Skeletal muscle tissue (tissue), 4 donors: ENCODE measurements around the gene TMOD3. TPM values are rescaled to one million over a fixed set of nuclear protein-coding genes. Genes with fewer than 3 reads are reported as not detected.

Experiments used
- H3K27ac ChIP-seq: one replicate; pipeline ENCODE4 v1.7.0; 2013; ENCODE audit warnings: mild to moderate bottlenecking, low read depth, low read length, inconsistent platforms
- H3K27me3 ChIP-seq, 3 donors: one replicate each; pipeline ENCODE4 v1.7.0; 2013; ENCODE audit warnings: low read length in 3 of 3; ENCODE audit not compliant: control insufficient read depth in 3 of 3, insufficient read depth in 3 of 3
- H3K36me3 ChIP-seq, 3 donors: one replicate each; pipeline ENCODE4 v1.7.0; 2013; ENCODE audit warnings: low read length in 3 of 3; ENCODE audit not compliant: control insufficient read depth in 3 of 3, insufficient read depth in 3 of 3
- H3K4me1 ChIP-seq, 3 donors: one replicate each; pipeline ENCODE4 v1.7.0; 2013; ENCODE audit warnings: low read length in 3 of 3, mild to moderate bottlenecking in 3 of 3; ENCODE audit not compliant: control insufficient read depth in 3 of 3, insufficient read depth in 3 of 3
- H3K4me3 ChIP-seq, 3 donors: one replicate each; pipeline ENCODE4 v1.7.0; 2013; ENCODE audit warnings: low read length in 3 of 3
- H3K9ac ChIP-seq, 3 donors: one replicate each; pipeline ENCODE4 v1.7.0; 2013; ENCODE audit warnings: low read length in 3 of 3, mild to moderate bottlenecking in 3 of 3, moderate library complexity in 2 of 3, low read depth in 1 of 3
- H3K9me3 ChIP-seq, 3 donors: one replicate each; pipeline ENCODE4 v1.7.0; 2013; ENCODE audit warnings: low read length in 3 of 3; ENCODE audit not compliant: control insufficient read depth in 3 of 3
- total RNA-seq: library from RNA; depleted of rRNA; stranded (reverse); fragments of >200 nt; gene quantifications from one replicate; pipeline ENCODE4 v1.2.3, GENCODE V29; 2014
- donor health status: Osteomylitis.

Gene TMOD3
- total RNA-seq, 1 donor from 2014 or later: 19.8 TPM

DNA sequence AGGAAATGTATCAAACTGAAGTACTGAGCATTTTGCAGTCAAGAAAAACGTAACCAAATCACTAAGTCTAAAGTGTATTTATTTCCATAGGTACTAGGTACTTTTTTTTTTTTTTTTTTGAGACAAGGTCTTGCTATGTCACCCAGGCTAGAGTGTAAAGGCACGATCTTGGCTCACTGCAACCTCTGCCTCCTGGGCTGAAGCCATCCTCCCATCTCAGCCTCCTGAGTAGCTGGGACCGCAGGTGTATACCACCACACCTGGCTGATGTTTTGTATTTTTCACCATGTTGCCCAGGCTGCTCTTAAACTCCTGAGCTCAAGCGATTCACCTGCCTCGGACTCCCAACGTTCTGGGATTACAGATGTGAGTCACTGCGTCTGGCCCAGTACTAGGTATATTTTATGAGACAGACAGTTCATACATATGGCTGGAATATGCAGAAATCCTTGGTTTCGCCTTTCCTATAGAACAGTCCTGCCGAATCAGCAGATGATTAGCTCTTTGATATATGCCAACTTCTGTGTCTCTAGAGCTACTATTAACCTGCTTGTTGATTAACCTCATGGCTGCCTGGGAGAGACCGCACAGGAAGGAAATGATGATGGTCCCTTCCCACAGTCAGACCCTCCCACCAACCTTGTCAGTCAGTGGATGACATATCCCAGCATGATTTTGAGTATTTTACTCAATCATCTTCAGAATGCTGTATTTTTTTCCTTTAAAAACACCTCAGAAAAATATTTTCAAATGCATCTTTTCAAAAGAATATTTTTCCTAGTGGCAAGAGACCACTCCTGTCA, 32.3 kb downstream of the TMOD3 start:
- H3K36me3 ChIP-seq: peaks cover 0 to 20% (median 11%) of the 10 kb centered on the region in 3 donors
- H3K9me3 ChIP-seq: no peaks in the 10 kb centered on the region
- H3K4me1 ChIP-seq: no peaks in the 10 kb centered on the region
- H3K27ac ChIP-seq: no peak overlapping the region
- H3K4me3 ChIP-seq: no peak overlapping the region
- no peak overlapping the region for H3K9ac ChIP-seq
- H3K27me3 ChIP-seq: no peaks in the 10 kb centered on the region

DNA sequence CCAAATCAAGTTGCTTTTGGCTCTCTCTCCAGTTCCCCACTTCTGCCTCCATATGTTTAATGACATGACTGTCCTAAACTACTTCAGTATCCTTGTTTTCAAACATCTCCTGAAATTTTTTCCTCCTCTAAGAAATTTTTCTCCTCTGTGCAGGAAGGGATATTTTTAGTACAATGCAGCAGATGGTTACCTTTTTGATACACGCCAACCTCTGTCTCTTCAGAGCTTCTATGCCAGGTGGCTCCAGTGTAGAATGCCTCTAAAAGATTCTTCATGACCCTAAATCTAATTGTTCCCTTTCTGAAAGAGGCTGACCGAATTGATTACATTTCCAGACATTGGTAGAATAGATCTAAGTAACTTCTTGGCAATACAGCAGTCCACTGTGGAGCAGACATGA, 33.7 kb downstream of the TMOD3 start:
- Histone ChIP-seq H3K9ac (no peak overlapping the region), H3K36me3 (peaks cover 3 to 25% (median 11%) of the 10 kb centered on the region in 3 donors), H3K9me3 (no peaks in the 10 kb centered on the region), H3K4me3 (no peak overlapping the region), H3K27me3 (no peaks in the 10 kb centered on the region), H3K27ac (no peak overlapping the region), H3K4me1 (no peaks in the 10 kb centered on the region)

DNA sequence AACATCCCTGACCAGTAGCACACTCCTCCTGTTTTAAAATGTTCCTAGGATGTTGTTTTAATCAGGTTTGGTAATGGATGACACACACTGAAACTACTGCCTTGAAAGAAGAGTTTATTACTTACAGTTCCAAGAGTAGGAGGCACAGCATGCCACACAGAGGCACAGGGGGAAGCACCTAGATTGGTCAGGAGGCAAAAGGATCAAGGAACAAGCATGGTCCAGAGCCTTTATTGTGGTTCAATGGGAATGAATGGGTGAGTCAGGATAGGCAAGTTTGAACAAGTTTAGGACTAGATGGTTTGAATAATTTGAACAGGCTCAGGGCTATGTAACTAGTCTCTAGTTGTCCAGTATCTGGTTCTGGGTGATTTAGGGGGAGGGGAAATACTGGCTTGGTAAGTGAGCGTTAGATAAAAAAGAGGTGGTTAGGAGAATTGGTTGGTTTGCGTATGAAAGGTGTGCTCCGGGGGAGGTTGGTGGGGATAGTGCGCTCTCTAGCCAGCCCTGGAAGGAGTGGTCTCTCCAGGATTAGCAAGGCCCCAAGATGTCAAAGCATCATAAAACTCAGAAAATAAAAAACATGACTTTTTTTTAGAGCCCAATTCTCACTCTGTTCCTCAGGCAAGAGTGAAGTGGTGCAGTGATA, 35.1 kb downstream of the TMOD3 start:
- no peaks in the 10 kb centered on the region for H3K27me3 ChIP-seq
- no peaks in the 10 kb centered on the region for H3K9me3 ChIP-seq
- no peak overlapping the region for H3K4me3 ChIP-seq
- H3K4me1 ChIP-seq: no peaks in the 10 kb centered on the region
- no peak overlapping the region for H3K9ac ChIP-seq
- peaks cover 3 to 25% (median 11%) of the 10 kb centered on the region in 3 donors for H3K36me3 ChIP-seq
- H3K27ac ChIP-seq: no peak overlapping the region

DNA sequence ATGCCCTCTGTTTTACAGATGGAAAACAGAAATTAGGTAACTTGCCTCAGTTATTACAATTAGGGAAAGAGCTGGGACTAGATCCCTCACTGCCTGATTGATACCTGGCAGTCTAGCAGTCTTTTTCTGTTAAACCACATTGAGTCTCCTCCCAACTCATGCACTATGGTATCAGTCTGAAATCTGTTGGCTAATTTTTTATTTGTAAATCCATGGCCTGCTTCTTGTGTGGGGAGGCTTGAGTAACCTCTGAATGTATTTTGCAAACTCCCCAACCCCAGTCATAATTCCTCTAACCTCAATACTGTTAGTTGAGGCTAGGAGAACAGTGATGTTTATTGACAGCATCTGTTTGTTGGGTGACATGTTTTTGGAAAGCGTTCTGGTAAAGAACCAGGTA, 35.9 kb downstream of the TMOD3 start:
- Histone ChIP-seq H3K9ac (no peak overlapping the region), H3K36me3 (peaks cover 5 to 25% (median 15%) of the 10 kb centered on the region in 3 donors)

DNA sequence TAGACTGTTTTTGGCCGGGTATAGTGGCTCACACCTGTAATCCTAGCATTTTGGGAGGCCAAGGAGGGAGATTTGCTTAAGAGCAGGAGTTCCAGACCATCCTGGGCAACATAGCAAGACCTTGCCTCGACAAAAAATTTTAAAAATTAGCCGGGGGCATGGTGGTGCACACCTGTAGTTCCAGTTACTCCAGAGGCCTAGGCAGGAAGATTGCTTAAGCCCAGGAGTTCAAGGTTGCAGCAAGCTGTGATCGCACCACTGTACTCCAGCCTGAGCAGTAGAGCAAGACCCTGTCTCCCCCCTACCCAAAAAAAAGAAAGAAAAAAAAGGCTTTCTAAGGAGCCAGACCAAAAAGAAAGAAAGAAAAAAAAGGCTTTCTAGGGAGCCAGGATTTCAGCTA, 36.7 kb downstream of the TMOD3 start:
- Histone ChIP-seq H3K9me3 (no peaks in the 10 kb centered on the region), H3K4me1 (no peaks in the 10 kb centered on the region), H3K27me3 (no peaks in the 10 kb centered on the region), H3K27ac (no peak overlapping the region), H3K36me3 (peaks cover 7 to 25% (median 17%) of the 10 kb centered on the region in 3 donors), H3K4me3 (no peak overlapping the region), H3K9ac (no peak overlapping the region)

More for the DNA sequence above, 35.9 kb downstream of the TMOD3 start:
- Histone ChIP-seq H3K27ac (no peak overlapping the region), H3K4me1 (no peaks in the 10 kb centered on the region), H3K9me3 (no peaks in the 10 kb centered on the region), H3K4me3 (no peak overlapping the region), H3K27me3 (no peaks in the 10 kb centered on the region)

DNA sequence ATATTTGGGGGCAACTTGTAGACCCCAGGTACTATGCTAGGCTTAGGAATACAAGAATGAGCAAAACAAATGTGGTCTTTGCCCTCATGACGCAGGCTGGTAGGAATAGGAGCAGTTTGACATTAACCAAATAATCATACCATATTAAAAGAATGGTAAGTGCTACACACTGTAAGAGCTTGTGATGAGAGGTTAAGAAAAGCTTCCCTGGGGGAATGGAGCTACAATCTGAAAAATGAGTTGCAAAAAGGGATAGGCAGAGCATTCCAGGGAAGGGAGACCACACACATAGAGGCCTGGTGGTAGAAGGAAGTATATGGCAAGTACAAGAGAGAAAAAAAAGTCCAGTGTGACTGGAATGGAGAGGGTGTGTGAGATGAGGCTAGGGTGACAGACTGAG, 37.3 kb downstream of the TMOD3 start:
- Histone ChIP-seq H3K36me3 (peaks cover 7 to 25% (median 17%) of the 10 kb centered on the region in 3 donors), H3K9ac (no peak overlapping the region), H3K27me3 (no peaks in the 10 kb centered on the region), H3K4me3 (no peak overlapping the region), H3K27ac (no peak overlapping the region), H3K9me3 (no peaks in the 10 kb centered on the region), H3K4me1 (no peaks in the 10 kb centered on the region)

DNA sequence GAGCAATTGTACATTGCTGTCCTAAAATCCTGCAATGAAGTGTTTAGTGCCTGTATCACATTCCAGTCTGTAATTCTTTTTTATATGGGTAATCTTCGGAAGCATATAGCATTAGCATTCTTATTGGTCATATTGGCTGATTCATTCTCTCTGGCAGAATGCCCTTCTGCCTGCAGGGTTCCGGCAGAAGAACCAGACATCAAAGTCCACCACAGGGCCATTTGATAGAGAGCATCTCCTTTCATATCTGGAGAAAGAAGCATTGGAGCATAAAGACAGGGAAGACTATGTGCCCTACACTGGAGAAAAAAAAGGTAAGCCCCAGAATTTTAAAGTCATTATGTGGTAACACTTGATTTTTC, 39.6 kb downstream of the TMOD3 start:
- H3K4me3 ChIP-seq: no peak overlapping the region
- no peak overlapping the region for H3K9ac ChIP-seq
- H3K27ac ChIP-seq: no peak overlapping the region
- peaks cover 7 to 13% (median 10%) of the 10 kb centered on the region in 3 donors for H3K36me3 ChIP-seq
- no peaks in the 10 kb centered on the region for H3K4me1 ChIP-seq
- H3K27me3 ChIP-seq: no peaks in the 10 kb centered on the region
- no peaks in the 10 kb centered on the region for H3K9me3 ChIP-seq

DNA sequence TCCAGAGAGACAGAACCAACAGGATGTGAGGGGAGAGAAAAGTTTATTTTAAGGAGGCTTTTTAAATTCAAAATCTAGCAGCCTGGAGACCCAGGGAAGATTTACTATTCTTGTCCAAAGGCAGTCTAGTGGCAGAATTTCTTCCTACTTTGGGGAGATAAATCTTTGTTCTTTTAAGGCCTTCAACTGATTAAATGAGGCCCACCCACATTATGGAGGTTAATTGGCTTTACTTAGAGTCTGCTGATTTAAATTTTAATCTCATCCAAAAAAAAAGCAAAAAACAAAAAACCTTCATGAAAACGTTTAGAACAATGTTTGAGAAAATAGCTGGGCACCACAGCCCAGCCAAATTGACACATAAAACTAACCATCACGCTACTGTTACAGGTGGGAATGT, 41.3 kb downstream of the TMOD3 start:
- H3K4me3 ChIP-seq: no peak overlapping the region
- peaks cover 5 to 12% (median 7%) of the 10 kb centered on the region in 3 donors for H3K36me3 ChIP-seq
- H3K4me1 ChIP-seq: peaks cover 0 to 7% (median 4%) of the 10 kb centered on the region in 3 donors
- no peak overlapping the region for H3K9ac ChIP-seq
- H3K27me3 ChIP-seq: no peaks in the 10 kb centered on the region
- H3K9me3 ChIP-seq: no peaks in the 10 kb centered on the region
- H3K27ac ChIP-seq: no peak overlapping the region

DNA sequence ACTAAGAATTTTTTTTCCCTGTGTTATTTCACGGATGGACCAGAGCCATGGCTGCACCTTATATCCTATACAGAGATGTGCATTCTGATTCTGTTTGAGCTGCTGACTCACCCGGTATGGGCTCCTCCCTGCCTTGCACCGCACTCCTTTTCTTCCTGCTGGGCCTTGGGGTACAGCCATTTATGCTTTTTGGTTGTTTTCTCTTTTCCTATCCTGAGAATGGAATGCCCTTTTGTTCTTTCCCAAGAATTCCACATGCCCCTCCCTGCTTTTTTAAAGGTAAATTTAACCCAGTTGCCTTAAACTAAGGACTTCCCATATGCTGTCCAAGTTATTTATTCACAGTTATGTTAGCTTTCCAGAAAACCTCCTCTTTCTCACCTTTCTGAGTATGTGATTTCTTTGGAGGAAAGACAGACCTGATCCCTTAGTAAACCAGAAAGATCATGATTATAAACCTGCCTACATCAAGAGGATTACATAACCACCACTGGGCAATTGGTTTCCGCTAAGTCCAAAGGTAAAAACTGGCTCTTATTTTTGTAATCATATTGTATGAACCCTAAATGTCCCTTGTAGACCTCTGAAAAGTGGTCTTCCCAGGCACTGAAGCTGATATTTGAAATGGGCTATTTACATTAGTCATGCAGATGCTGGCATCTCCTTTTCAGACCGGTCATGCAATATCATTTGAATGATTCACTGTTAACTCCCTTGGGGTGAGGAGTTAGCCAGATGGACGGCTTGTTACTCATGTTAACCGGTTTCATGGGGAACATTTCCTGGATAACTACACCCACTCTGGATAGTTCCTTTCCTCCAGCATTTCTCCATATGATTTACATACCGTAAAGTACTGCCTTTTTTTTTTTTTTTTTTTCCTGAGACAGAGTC, 45.5 kb downstream of the TMOD3 start:
- peaks cover 0 to 10% (median 8%) of the 10 kb centered on the region in 3 donors for H3K4me1 ChIP-seq
- no peak overlapping the region for H3K9ac ChIP-seq
- H3K27me3 ChIP-seq: no peaks in the 10 kb centered on the region
- H3K9me3 ChIP-seq: no peaks in the 10 kb centered on the region
- peaks cover 0 to 12% (median 4%) of the 10 kb centered on the region in 3 donors for H3K36me3 ChIP-seq
- peak overlapping the region; percentile 45 for H3K27ac ChIP-seq
- no peak overlapping the region for H3K4me3 ChIP-seq
